Embryonic facial prominence (tissue), 1 donor: Measurements from ENCODE around the gene CFAP74.

ENCODE experiments used
- DNase-seq: peaks from one replicate; pipeline ENCODE4 v3.0.0-alpha.2; 2016; ENCODE audit errors: extremely low spot score

Gene CFAP74

DNA sequence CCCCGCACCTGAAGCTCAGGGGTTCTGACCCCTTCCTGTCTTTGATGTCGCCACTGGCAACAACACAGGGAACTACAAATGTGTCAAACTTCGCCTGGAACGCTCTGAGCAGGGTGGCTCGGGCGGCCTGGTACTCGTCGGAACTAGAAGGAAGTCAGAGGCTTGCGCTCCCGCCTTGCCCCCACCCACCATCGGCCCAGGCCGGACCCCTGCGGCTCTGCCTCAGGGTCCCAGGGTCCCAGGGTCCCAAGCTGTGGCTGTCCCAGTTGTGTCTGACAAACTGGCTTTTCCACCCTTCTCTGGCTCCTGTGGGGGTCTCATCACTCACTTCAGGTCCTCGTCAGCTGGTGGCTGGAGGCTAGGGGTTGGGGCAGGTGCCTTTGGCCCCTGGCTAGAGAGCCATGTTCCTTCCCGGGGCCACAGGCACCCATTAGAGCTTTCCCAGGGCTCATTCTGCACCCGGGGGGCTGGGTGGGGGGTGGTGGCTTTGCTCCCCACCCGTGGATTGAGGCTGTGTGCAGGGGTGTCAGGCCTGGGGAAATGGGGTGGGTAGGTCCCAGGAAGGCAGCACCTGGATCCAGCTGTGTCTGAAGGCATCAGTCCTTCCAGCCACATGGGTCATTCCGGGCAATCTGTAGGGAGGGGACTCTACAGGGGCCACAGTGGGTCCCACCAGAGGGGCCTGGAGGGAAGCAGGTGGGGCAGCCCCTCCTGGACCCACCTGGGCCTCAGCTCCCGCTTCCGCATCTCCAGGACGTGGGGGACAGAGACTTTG, 76.5 kb downstream of the CFAP74 start:
- DNase-seq = peak; percentile 1

DNA sequence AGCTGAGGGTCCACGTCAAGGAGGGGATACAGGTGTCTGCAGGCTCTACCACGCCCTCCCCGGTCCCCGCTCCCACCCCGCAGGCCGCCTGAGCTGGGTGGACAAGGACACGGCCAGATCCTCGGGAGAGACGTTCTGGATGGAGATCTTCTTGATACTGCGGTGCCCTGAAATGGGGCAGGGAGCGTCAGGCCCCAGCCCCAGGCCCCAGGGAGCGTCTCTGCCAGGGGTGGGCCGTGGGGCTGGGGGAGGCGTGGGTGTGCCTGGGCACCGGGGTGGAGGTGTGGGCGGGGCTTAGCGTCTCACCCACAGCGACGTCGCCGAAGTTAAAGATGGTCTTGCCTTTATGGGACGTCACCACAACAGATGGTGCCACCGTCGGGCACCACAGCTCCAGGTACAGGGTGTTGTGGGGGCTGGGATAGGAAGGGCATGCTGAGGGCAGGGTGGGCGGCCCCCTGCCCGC, 77.2 kb downstream of the CFAP74 start:
- DNase-seq = no peak

DNA sequence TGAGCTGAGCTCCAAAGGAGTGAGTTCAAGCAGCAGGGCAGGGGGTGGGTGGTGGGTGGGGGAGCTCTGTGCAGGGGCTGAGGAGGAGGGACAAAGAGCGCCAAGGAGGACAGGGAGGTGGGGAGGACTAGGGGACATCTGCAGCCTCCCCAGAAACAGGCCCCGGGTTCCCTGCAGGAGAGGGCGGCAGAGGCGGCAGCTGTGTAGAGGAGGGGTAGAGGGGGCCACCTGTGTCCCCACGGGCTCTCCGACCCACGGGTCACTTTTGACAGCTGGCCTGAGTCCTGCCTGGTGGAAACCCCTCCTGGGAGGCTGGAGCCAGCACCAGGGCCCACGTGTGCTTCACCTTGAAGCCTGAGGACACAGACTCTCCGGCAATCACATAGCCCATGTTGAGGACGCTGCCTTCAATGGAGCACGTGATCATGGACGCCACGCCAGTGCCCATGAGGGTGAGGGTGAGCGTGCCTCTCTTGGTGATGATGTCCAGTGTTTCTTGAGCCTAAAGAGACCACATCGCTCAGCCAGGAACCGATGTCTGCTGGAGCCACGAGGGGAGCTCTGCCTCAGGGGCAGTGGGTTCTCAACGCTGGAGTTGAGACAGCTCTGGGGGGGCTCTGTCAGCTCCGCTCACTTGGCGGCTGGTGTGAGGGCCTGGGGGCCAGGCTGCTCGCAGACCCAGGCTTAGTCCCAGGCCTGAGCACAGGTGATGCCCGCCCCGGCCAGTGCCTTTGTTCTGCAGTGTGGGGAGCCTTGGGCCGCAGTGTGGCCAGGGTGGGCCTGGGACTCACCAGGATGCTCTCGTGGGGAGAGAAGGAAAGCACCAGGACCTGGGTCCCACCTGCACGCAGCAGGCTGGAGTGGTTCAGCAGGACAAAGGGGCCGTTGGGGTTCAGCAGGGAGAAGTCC, 77.9 kb downstream of the CFAP74 start:
- DNase-seq = no peak

DNA sequence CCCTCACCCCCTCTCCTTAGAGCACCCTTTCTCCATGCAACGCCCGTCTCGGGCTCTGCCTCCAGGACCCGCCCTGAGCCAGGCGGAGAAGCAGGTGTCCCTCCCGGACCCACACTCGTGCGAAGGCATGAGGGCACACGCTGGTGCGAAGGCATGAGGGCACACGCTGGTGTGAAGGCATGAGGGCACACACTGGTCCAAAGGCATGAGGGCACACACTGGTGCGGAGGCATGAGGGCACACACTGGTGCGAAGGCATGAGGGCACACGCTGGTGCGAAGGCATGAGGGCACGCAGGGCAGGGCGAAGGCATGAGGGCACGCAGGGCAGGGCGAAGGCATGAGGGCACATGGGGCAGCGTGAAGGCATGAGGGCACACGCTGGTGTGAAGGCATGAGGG, 78.7 kb downstream of the CFAP74 start:
- DNase-seq = no peak

DNA sequence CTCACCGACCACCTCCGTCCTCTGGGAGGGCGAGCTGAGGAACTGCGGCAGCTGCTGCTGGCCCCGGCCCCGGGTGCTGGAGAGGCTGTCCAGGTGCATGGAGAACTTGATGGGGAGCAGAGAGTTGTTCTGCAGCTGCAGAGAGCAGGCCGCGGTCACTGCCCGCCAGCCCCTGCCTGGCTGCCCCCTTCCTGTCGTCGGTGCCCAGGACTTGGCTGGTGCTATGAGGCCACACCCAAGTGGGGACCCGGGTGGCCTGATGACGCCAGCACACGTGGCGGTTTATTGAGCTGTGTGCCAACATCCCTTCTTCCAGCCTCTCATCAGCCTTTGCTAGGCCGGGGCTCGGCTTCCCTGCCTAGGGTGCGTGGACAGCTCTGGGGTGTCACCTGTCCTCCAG, 79.2 kb downstream of the CFAP74 start:
- no peak for DNase-seq

DNA sequence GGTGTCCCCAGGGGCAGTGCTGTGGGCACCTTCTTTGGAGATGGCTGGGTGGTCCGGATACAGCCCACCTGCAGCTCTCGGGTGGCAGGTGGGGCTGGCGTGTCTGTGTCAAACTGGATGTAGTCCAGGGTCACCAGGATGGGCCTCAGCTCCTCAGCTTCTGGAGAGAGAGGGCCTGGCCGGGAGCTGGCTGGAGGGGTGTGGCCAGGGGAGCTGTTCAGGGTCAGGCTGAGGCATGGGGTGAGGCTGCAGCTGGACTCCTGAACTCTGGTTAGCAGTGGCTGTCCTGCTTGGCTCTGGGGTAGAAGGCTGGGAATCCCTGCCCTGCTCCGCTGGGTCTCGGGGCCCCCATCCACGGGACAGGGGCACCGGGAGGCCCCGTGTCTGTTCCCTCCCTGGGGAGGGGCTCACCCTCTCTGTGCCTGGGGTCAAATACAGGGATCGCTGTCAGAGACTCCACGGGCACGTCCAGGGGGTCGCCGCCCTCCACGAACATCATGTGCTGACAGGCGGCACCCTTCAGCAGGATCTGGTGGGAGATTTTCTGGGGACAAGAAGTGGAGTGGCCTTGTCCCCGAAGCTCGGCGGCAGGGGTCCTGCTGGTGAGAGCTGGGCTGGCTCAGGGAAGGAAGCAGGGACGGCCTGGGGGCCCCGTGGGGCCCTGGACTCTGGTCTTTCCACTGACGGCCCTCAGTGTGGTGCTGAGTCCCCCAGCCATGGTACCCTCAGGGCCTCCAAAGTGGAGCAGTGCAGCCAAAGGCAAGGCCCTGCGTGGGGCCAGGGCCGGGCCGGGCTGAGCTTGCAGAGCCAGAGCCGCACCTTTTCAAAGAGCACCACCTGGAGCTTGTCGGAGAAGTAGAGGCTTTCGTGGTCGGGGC, 80.4 kb downstream of the CFAP74 start:
- DNase-seq = no peak

DNA sequence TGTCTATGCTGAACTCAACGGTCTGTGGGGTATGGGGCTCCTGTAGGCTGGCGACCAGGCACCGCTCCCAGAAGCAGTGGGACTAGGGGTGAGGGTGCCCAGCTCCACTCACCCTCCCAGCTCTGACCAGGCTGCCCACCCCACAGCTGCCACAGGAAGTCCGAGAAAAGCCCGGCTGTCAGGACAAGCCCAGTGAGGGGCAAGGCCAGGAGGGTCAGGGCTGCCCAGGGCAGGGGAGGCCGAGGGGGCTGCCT, 81.0 kb downstream of the CFAP74 start:
- no peak for DNase-seq

DNA sequence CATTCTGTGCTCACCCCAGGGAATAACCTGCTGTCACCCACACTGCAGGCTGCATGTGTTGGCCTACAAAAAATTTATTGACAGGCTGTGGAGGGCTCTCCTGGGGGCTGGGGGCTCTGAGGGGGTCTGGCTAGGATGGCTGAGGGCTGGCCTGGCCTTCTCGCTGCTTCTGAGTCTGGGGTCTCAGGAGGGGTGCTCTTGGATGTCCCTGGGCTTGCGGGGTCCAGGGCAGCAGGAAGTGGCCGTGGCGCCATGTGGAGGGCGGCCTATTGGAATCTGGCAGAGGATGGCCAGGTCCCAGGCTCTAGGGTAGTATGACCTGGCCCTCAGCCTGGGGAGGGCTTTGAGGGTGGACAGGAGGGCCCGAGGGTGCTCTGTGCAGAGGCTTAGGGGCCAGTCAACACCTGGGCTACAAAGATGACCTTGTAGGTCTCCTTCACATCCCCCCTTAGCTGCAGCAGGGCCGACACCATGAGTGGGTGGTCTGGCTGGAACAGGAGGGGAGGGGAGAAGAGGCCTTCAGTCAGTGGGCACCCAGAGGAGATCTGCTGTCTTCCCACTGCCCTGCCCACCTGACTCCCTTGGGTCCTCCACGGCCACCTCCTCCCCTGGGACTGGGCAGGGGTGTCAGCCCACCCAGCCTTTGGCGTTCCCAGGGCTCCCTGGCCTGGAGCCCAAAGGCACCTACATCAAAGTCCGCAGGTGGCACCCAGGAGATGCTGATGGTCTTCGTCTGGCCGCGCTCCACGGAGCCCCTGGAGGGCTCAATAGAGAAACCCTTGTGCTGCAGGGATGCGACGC, 81.5 kb downstream of the CFAP74 start:
- DNase-seq = no peak

DNA sequence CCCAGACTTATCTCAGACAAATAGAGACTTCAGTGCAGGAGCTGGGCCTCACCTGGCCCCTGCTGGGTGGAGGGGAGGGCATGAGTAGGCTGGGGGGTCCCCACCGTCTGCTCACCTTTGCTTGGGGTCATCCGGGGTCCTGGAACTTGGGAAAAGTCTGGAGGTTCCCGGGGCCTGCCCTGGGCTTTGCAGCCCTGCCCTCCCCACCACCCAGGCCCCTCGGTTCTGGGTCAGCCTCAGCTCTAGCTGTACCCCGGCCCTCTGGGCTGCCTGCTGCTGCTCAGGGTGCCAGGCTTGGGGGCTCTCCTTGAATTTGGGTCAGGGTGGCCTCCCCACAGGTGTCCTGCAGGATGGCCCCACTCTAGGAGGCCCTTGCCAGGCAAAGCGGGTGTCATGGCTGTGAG, 82.1 kb downstream of the CFAP74 start:
- no peak for DNase-seq

DNA sequence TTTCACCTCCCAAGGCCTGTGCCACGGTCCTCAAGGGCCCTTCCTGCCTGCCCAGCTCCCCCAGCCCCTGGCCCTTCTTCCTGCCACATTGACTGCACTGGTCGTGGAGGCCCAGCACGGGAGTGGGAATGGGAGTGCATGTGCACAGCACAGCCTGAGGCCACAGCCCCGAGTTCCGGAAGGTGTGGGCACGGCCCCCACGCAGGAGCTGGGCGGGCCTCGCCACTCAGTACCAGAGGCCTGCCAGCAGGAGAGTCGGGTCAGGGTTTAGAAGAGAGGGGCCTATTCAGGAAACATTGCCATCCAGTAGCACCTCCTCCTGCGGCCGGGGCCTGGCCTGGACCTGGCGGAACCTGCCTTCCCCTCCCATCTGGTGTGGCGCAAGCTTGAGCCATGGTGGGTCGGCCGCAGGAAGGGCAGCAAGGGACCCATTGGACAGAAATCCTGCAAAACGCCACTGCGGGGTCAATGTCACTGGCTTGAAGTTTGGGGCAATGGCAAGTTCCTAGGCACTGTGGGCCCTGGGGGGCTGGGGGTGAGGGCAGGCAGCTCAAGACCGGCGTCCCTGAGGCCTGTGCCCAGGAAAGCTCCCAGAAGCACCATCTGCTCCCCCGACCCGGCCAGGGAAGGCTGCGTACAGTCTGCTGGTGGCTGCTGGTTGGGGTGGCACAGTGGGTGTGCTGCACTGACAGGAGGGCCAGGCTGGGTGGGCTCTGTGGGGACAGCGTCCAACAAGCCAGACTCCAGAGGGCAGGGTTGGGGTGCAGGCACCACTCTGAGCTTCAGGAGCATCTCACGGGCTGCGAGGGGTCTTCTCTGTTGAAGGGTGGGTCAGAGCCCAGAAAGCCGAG, 82.8 kb downstream of the CFAP74 start:
- DNase-seq = no peak

DNA sequence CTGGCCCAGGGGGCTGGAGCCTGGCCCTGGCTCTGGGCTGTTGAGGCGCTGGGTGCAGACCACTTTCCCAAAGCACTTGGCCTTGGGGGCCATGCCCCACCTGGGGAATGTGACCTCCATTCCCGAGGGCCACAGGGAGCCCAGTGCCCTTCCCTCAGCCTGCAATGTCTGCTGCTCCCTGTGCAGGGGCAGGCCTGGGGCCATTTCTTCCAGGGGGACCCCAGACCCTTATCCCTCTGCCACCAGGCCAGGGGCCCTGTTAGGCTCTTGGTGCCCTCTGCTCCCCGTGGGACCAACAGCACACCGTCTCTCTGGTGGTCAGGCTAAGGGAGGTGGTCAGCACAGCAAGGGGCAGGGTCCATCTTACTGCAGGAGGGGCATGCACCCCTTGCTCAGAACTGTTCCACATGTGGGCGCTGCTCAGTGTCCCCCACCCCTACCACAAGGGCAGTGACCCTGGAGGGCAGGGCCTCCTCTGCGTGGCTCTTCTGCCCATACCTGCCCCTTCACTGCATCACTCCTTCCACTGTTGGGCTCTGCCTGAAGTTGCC, 83.5 kb downstream of the CFAP74 start:
- DNase-seq = no peak

DNA sequence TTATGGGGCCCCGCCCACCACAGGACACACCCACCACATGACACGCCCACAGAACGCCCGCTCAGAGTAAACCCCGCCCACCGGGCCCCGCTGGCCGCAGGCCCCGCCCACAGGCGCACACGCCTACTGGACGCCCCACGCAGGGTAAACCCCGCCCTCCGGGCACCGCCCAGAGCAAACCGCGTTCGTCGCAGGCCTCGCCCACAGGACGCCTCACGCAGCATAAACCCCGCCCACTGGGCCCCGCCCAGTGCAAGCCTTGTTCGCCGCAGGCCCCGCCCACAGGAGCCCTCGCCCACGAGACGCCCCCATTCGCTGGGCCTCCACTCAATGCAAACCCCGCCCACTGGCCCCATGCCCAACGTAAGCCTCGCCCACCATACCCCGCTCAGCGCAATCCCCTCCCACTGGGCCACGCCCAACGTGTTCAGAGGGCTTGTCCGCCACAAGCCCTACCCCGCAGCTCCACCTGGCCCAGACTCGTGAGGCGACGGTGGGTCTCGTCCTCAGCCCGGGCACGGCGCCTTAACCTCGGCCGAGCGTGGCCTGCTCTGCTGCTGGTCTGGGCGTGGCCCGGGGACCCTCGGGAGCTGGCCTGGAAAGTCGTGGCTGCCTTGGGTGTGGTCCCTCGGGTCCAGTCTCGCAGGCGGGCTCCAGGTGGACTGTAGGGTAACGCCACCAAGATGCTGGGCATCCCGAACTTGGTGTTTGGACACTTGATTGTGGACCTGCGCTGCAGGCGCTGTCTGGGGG, 84.1 kb downstream of the CFAP74 start:
- peak; percentile 91 for DNase-seq

DNA sequence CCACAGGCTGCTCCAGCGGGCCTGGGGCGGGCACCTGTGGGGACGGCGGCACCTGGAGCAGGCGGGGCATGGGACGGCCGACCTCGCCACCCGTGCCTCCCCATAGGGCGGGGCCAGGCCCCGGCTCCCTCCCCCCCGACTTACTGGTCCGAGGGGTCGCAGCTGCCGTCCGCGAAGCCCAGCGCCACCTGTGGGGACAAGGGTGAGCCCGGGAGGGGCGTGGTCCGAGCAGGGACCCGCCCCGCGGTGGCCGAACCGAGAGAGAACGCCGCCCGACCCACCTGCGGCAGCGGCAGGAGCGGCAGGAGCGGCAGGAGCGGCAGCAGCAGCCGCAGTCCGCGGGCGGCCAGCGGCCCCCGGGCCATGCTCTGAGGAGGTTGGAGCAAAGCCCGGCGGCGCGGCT, 84.7 kb downstream of the CFAP74 start, which contains the start of gene TMEM52:
Gene TMEM52 (minus strand): TSS at position 379 of the 403 bp plus-strand sequence. CDS start 14 bp downstream, at position 365.
- DNase-seq = no peak

DNA sequence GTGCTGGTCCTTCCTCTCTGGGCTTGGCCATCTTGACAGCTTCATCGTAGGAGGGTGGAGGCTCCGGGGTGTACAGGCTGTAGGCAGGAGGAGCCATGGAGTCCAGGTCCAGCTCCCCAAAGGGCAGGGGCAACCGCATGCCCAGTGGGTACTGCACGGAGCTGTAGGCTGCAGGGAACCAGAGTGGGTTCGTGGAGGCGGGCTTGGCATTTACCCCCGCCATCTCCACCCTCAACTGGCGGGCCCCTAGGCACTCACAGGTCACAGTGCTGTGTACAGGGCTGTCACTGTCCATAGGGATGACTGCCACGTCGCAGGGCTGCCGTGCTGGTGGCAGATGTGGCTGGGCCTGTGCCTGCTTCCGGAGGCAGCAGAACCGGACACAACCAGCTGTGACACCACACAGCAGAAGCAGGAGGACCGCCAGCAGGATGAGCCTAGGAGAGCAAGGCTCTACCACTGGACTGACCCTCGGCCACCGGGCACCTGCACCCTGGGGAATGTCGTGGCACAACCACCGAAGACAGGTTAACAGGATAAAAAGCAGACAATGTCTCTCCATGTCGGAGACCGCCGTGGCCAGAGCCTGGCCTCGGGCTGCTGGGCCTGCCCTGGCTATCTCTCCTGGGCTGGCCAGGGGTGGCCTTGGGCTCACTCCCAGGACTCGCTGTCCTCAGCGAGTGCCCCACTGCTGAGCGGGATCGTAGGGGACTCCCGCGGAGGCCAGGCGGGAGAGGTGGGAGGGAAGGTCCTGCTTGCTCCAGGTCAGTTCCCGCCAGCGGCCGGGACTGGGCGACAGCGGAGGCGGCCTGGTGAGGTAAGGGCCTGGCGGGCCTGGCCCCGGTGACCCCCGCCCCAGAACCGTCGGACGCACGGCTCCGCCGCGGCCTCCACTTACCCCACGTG, 85.3 kb downstream of the CFAP74 start:
- DNase-seq = no peak

DNA sequence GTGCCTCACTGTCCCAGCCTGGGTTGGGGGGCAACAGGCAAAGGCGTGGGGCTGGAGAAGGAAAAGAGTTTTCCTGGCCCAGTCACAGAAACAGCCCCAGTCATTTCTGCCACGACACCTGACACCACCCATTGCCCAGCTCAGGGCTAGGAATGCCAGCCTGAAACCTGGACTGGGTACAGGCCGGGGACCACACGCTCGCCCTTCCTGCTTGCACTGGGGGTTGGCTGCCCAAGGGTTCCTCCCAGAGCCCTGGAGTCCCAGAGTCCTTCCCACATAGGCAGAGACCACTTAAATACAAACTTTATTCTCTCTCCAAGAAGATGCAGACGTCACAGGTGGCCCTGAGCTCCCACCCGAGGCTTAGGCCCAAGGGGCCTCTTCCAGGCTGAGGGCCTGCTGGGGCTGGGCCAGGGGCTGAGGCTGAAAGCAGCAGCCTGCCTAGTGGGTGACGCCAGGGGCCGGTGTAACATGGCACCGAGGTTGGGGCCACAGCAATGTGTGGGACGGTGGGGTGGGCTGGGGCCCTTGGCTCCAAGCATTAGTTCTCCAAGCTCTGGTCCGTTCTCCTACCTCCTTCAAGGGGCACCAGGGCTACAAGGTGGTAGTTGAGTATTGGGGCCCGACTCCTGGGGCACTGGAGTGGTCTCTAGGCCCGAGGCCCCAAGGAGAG, 86.1 kb downstream of the CFAP74 start:
- no peak for DNase-seq

DNA sequence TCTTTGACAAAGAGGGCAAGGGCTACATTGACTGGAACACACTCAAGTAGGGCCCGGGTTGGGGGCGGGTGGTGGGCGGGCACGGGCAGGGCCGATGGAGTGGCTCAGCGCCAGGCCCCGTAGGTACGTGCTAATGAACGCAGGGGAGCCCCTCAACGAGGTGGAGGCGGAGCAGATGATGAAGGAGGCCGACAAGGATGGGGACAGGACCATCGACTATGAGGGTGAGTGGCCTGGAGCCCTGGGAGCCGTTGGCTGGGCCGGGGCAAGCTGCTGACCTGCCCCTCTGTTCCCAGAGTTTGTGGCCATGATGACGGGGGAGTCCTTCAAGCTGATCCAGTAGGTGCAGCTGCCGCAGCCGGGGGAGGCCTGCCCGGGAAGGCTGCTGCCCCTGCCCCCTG, 86.7 kb downstream of the CFAP74 start:
- DNase-seq = no peak
